GM23338 (cell line): ENCODE measurements around the gene TSPAN5. TPM values are rescaled to one million over a fixed set of nuclear protein-coding genes. Genes with fewer than 3 reads are reported as not detected.
A peak's percentile ranks its signal among the peaks of the same experiment; 100 is the strongest.

Source experiments
- ATAC-seq: fragments of 200-7000 bp; cut with Tn5 transposase; 3 replicates; pipeline ENCODE4 v1.9.1; 2020
- DNase-seq: peaks from one replicate; pipeline ENCODE4 v3.0.0-alpha.2; 2015; ENCODE audit warnings: low spot score
- H2AFZ ChIP-seq: fragments of 200-600 bp; sonication (generic); 2 replicates; pipeline ENCODE4 v1.8.0; 2016; ENCODE audit warnings: antibody characterized with exemption, mild to moderate bottlenecking, moderate library complexity
- H3F3A ChIP-seq: fragments of 200-600 bp; sonication (generic); replicated peaks from 2 replicates; pipeline ENCODE4 v1.8.0; 2017; ENCODE audit warnings: antibody characterized with exemption, mixed run types, low read depth
- H3K27ac ChIP-seq: fragments of 200-600 bp; sonication (generic); 2 replicates; pipeline ENCODE4 v1.6.1; 2016; ENCODE audit warnings: low read depth
- H3K27me3 ChIP-seq: fragments of 200-600 bp; sonication (generic); 2 replicates; pipeline ENCODE4 v1.8.0; 2016; ENCODE audit warnings: mild to moderate bottlenecking, mixed run types, moderate library complexity; ENCODE audit not compliant: insufficient read depth
- H3K36me3 ChIP-seq: fragments of 200-600 bp; sonication (generic); 2 replicates; pipeline ENCODE4 v1.8.0; 2016; ENCODE audit warnings: mild to moderate bottlenecking; ENCODE audit not compliant: insufficient read depth
- H3K4me1 ChIP-seq: fragments of 200-600 bp; sonication (generic); 2 replicates; pipeline ENCODE4 v1.8.0; 2016; ENCODE audit warnings: mild to moderate bottlenecking, moderate library complexity; ENCODE audit not compliant: insufficient read depth
- H3K4me2 ChIP-seq: fragments of 200-600 bp; sonication (generic); 2 replicates; pipeline ENCODE4 v1.7.1; 2017; ENCODE audit warnings: mixed run types
- H3K4me3 ChIP-seq: fragments of 200-600 bp; sonication (generic); 2 replicates; pipeline ENCODE4 v1.6.1; 2016; ENCODE audit warnings: mixed run types
- H3K79me2 ChIP-seq: fragments of 200-600 bp; sonication (generic); replicated peaks from 2 replicates; pipeline ENCODE4 v1.8.0; 2017; ENCODE audit warnings: mild to moderate bottlenecking; ENCODE audit not compliant: insufficient read depth
- H3K9me2 ChIP-seq: fragments of 200-600 bp; sonication (generic); 2 replicates; pipeline ENCODE4 v1.8.0; 2017; ENCODE audit not compliant: insufficient read depth
- H4K20me1 ChIP-seq: fragments of 200-600 bp; sonication (generic); replicated peaks from 2 replicates; pipeline ENCODE4 v1.8.0; 2017; ENCODE audit warnings: mild to moderate bottlenecking; ENCODE audit not compliant: insufficient read depth
- H3K27ac Mint-ChIP-seq: 2 replicates; pipeline ENCODE4 v1.8.0; 2020; ENCODE audit warnings: inconsistent platforms, mild to moderate bottlenecking, moderate library complexity, mixed read lengths
- H3K27me3 Mint-ChIP-seq: 3 replicates; pipeline ENCODE4 v1.8.0; 2022; ENCODE audit warnings: low read depth, mild to moderate bottlenecking, moderate library complexity, mixed read lengths, inconsistent platforms; ENCODE audit not compliant: insufficient read depth, poor library complexity
- H3K36me3 Mint-ChIP-seq: 3 replicates; pipeline ENCODE4 v1.8.0; 2021; ENCODE audit warnings: low read depth, mild to moderate bottlenecking, inconsistent platforms, moderate library complexity, mixed read lengths
- H3K4me1 Mint-ChIP-seq: 3 replicates; pipeline ENCODE4 v1.8.0; 2020; ENCODE audit warnings: mild to moderate bottlenecking, inconsistent platforms, mixed read lengths
- H3K4me3 Mint-ChIP-seq: 3 replicates; pipeline ENCODE4 v1.8.0; 2021; ENCODE audit warnings: moderate library complexity, mild to moderate bottlenecking, inconsistent platforms, mixed read lengths
- H3K9me3 Mint-ChIP-seq: 3 replicates; pipeline ENCODE4 v1.8.0; 2020; ENCODE audit warnings: moderate library complexity, mild to moderate bottlenecking, inconsistent platforms, mixed read lengths
- CREB1 ChIP-seq: fragments of 250-450 bp; sonication (Bioruptor Pico); IDR thresholded peaks from 2 replicates; pipeline ENCODE4 v1.5.0; 2020; ENCODE audit warnings: low read depth, mild to moderate bottlenecking, moderate library complexity
- CTCF ChIP-seq, 2 experiments: fragments of 200-600 bp in 1 of 2; sonication (generic) in 1 of 2; conservative IDR thresholded peaks; 2 replicates each; pipeline versions ENCODE4 v1.5.1 to v1.6.1; 2016 to 2017; ENCODE audit warnings: antibody characterized with exemption in 2 of 2, low read depth in 2 of 2, mild to moderate bottlenecking in 2 of 2, moderate library complexity in 1 of 2
- ETS1 ChIP-seq: IDR thresholded peaks from 2 replicates; pipeline ENCODE4 v1.6.1; 2016; ENCODE audit warnings: antibody characterized with exemption
- EZH2 ChIP-seq: fragments of 200-600 bp; sonication (generic); IDR thresholded peaks from one replicate; pipeline ENCODE4 v1.8.0; 2017; ENCODE audit warnings: antibody characterized with exemption, mild to moderate bottlenecking, low read depth; ENCODE audit not compliant: unreplicated experiment
- EZH2phosphoT487 ChIP-seq: fragments of 200-600 bp; sonication (generic); IDR thresholded peaks from one replicate; pipeline ENCODE4 v1.8.1; 2018; ENCODE audit warnings: antibody characterized with exemption; ENCODE audit not compliant: unreplicated experiment
- JUNB ChIP-seq: IDR thresholded peaks from one replicate; pipeline ENCODE4 v1.6.1; 2016; ENCODE audit warnings: antibody characterized with exemption; ENCODE audit not compliant: unreplicated experiment
- NANOG ChIP-seq: IDR thresholded peaks from 2 replicates; pipeline ENCODE4 v1.6.1; 2016; ENCODE audit warnings: antibody characterized with exemption, borderline replicate concordance
- POLR2AphosphoS5 ChIP-seq: IDR thresholded peaks from 2 replicates; pipeline ENCODE4 v1.6.1; 2016; ENCODE audit warnings: antibody characterized with exemption, low read depth
- REST ChIP-seq: IDR thresholded peaks from one replicate; pipeline ENCODE4 v1.6.1; 2018; ENCODE audit warnings: antibody characterized with exemption; ENCODE audit not compliant: unreplicated experiment
- STAT1 ChIP-seq: IDR thresholded peaks from one replicate; pipeline ENCODE4 v1.6.1; 2016; ENCODE audit warnings: antibody characterized with exemption; ENCODE audit not compliant: unreplicated experiment
- ZNF114 ChIP-seq: fragments of 250-450 bp; sonication (Bioruptor Pico); IDR thresholded peaks from 2 replicates; pipeline ENCODE4 v1.5.0; 2020; ENCODE audit warnings: mild to moderate bottlenecking, moderate library complexity
- ZNF331 ChIP-seq: fragments of 250-450 bp; sonication (Bioruptor Pico); IDR thresholded peaks from 2 replicates; pipeline ENCODE4 v1.5.0; 2020; ENCODE audit warnings: low read depth, mild to moderate bottlenecking, moderate library complexity
- ZNF462 ChIP-seq: fragments of 250-450 bp; sonication (Bioruptor Pico); IDR thresholded peaks from 2 replicates; pipeline ENCODE4 v1.5.0; 2020; ENCODE audit warnings: mild to moderate bottlenecking, moderate library complexity
- polyA plus RNA-seq: library from polyadenylated mRNA; unstranded; fragments of >200 nt; fragmentation: Nextera tagmentation; extraction: Ambion mirVana; gene quantifications from 2 replicates; pipeline ENCODE4 v1.2.1, GENCODE V29; 2016
- total RNA-seq: library from RNA; depleted of rRNA; stranded (reverse); fragments of >200 nt; shearing (Covaris generic); gene quantifications from 2 replicates; pipeline ENCODE4 v1.2.3, GENCODE V29; 2014

Gene TSPAN5
- total and polyA plus RNA-seq, 2 experiments from 2014 or later, result 18.6 to 21.5 TPM

GRCh38 chr4:98466868-98467599, 191.4 kb downstream of the TSPAN5 start (continued):
- no peak for TF ChIP-seq CTCF (conservative IDR thresholded peaks at IDR 0.05; ENCODE audit: low read depth in 2 of 2)
- no peak for TF ChIP-seq EZH2
- TF ChIP-seq JUNB, result no peak
- no peak for TF ChIP-seq STAT1
- TF ChIP-seq ETS1, result no peak
- no peak for TF ChIP-seq ZNF114 (CRISPR knock-in tag)
- TF ChIP-seq ZNF331, result no peak
- TF ChIP-seq NANOG, result no peak
- TF ChIP-seq POLR2AphosphoS5, result no peak

GRCh38 chr4:98462487-98462886, 195.9 kb downstream of the TSPAN5 start:
- Mint-ChIP-seq H3K4me1 (peaks cover 4% of the 10 kb centered on the region; the same call in 1 of the 3 replicates), H3K9me3 (peaks cover 3% of the 10 kb centered on the region; the same call in 1 of the 3 replicates), H3K27ac (no peak overlapping the region), H3K27me3 (peaks cover 2% of the 10 kb centered on the region), H3K4me3 (no peak overlapping the region), H3K36me3 (no peaks in the 10 kb centered on the region)
- ATAC-seq, result no peak
- no peak for DNase-seq
- no peak overlapping the region for H2AFZ ChIP-seq
- no peaks in the 10 kb centered on the region for H3K9me2 ChIP-seq
- H3K4me1 ChIP-seq, result no peaks in the 10 kb centered on the region
- H3K4me3 ChIP-seq, result no peak overlapping the region
- no peaks in the 10 kb centered on the region for H3F3A ChIP-seq
- no peaks in the 10 kb centered on the region for H3K36me3 ChIP-seq
- H3K4me2 ChIP-seq, result no peak overlapping the region
- H3K27me3 ChIP-seq, result no peaks in the 10 kb centered on the region
- no peak overlapping the region for H3K27ac ChIP-seq
- no peaks in the 10 kb centered on the region for H3K79me2 ChIP-seq
- H4K20me1 ChIP-seq, result no peaks in the 10 kb centered on the region
- TF ChIP-seq EZH2phosphoT487 (no peak), CREB1 (CRISPR knock-in tag) (peak; percentile 49; the same call in 1 of the 2 replicates), POLR2AphosphoS5 (no peak), STAT1 (no peak), ZNF462 (no peak), REST (no peak)
